HG03575 (cell line): Measurements from ENCODE around the gene CCNY.
"Not testable (repeated sequence)": the region's sequence is repeated elsewhere in the genome, so short reads cannot be mapped to it uniquely, and the experiment has no call there.

ENCODE experiments used
- ATAC-seq: cut with Tn5 transposase; IDR thresholded peaks from one replicate; pipeline ENCODE4 v1.9.1; 2021; ENCODE audit not compliant: unreplicated experiment, insufficient number of reproducible peaks, low FRiP score; ENCODE audit errors: extremely low read depth

The CCNY gene

DNA sequence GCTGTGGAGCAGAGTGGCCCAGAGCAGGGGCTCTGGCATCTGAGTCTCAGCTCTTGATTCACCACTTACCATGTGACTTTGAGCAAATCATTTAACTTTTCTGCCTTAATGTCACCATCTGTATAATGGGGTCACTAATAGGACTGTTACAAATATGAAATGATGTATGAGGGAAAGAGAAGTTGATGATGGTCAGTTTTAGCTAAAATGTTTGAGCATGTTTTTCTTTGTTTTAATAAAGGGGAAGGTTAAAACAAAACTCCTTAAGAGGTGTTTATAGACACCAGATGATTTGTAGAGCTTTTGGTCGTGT is 81.0 kb downstream of the CCNY start:
- ATAC-seq: no peak

DNA sequence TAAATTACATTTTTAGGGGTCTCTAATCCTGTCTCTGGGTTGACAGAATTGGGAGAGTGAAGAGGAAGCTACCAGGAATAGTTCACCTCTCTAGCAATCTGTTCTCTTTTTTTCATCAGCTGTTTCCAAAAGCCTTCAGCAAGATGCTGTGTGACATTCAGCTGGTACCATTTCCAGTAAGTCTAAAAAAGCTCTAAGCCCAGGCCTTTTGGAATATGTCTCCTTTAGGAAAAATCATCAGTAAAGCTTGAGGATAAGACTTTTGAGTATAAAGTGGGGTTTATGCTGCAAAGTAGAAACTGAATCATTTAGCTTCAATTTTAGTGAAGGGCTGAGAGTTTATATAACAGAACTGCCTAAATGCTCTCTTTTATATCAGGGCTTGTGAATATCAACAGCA is 81.5 kb downstream of the CCNY start:
- ATAC-seq: no peak

DNA sequence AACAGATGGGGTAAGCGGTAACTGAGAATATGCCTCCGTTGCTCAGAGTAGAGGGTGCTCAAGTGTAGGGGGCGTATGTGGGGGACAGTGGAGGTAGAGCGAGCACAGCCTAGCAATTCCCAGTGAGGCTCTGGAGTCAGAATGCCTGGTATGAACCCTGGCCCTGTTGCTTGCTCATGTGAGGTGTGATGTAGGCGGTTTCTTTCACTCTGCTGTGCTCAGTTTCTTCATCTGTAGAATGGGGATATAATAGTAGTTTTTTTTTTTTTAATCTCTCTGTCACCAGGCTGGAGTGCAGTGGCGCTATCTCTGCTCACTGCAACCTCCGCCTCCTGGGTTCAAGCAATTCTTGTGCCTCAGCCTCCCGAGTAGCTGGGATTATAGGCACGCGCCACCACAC is 82.3 kb downstream of the CCNY start:
- ATAC-seq: not testable (repeated sequence)

DNA sequence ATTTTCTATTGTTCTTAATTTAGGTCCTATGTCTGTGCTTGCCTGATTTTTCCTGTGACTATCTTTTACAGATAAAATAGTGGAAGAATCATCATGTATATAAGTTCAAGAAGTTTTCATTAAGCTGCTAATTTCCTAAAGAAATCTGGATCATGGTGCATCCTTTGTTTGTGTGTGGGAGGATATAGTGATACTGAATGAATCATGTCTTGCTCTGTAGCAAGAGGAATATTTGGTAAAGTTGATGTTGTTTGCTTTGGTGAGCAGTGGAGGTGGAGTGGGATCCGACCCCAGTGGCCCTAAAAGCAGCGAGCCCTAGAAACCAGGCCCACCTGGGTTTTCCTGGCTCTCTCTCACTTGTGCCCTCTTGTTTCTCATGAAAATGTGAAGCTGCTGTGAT is 83.7 kb downstream of the CCNY start:
- ATAC-seq: no peak

DNA sequence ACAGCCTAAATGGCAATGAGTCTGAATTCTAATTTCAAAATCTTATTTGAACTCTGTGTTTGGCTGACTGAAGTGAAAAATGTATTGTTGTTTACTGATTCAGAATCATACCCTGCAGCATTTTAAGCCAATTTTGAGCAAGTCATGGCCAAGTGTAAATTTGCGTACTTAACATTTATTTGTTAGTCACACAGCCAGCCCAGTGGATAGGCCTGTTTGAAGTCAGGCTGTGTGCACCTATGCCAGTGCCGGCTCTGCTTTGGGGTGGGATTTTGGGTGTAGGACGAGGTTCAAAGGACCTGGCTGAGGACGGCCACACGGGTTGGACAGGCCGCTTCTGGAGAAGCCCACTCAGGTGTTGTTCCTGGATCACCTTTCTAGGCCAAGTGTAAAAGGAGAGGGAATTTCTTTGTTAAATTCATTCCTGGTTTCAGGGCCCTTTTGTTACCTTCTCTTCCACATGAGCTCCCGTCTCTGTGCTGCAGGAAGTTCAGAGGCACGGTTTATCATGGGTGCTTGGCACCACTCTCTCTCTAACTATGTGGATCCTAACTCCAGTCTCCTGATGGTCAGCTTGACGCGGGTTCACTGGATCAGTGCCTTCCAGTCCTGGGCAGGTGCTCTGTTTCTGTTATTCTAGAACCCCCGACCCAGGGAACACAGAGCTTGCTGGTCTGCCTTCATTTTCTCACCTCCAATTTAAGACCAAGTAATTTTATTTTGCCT is 84.7 kb downstream of the CCNY start:
- ATAC-seq: no peak

DNA sequence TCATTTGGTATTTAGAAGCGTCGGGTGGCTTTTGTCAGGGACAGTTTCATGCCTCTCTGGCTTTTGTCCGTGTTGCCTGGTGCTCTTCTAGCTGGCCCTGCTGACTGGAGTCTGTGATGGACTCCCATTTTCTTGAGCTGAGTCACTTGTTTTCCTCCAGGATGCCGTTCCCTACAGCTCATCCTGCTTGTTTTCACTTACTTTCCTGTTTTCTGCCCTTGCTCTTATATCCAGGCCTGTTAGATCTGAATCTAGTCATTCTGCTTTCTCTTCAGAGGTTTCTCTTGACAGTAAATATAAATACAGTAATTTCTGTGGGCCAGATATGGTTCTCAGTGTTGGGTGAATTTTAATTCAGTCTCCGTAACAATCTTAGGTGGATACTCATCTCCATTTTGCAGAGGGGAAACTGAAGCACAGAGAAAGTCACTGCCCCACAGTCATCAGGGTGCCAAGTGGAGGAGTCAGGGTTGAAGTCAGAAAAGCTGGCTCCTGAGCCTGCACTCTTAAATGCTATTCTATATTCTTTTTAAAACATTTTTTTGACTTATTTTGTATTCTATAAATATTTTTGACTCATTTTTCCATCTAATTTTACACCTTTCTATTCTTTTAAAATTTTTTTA is 85.4 kb downstream of the CCNY start:
- ATAC-seq: no peak

DNA sequence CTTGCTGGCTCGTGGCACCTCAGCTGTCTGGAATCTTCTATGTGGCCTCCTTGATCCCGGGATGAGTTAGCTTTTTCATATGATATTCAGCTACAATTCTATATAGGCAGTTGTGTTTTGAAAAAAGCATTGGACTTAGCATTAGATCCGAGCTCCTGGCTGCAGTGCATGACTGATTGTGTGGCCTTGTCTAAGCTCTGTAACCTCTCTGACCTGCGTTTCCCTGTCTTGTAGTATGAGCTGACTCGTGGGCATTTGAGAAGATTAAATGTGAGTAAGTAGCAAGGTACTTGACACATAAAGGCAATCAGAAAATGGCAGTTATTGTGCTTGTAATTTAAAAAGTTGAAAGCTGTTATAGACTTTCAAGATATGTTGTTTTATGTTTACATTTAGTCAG is 85.9 kb downstream of the CCNY start:
- no peak for ATAC-seq

DNA sequence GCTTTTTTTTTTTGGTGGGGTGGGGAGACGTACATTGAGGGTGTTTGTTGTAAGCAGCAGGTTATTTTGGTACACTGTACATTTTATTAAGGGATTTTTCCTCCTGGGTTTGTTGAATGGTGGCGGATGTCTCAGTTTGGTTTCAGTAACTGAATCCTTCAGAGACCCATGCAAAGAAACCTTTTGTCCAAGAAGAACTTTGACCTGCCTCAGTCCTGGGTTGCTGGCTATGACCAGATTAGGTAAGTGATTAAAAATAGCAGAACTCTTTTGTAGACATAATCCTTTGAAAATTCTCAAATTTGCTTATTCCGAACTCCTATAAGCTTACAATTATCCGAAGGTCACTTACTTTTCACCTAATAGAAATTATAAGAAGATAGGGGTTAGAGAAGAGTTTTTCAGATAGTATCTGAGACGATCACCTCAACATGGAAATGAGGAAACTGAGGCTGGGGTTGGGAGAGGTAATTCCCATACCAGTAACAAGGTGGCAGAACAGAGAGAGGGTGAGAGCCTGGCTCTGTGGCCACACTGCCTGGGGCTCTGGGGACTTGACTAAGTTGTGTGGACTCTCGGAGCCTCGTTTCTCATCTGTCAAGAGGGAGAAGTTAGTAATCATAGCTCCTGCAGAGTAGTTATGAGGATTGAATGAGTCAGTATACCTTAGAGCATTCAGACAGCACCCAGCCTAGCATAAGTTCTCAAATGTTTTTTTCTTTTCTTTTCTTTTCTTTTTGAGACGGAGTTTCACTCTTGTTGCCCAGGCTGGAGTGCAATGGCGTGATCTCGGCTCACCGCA is 87.4 kb downstream of the CCNY start:
- no peak for ATAC-seq

DNA sequence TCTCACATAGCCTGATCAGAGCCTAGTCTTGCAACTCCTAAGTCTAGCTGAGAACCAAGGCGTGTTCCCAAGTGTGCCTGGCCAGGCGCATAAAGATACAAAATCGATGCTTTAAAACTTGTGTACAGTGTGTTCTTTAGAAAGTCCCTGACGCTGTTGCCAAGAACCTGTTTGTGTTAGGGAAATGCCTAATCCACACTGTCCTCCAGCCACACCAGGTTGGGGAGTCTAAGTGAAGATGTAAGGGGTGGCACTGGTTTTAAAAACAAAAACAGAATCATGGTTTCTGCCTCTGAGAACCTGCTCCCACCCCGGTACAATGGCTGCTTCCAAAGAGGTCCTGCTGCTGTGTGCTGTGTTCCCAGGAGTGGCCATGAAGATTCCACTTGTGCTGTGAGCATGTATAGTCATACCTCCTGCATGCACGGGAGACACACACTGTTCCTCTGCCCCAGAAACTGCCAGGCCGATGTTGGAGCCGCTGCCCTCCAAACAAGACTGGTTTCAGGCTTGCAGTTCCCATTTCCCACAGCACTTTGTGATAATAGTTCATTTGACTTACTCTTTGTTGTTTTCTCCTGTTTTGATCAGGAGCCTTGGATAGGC is 88.5 kb downstream of the CCNY start:
- ATAC-seq: no peak

DNA sequence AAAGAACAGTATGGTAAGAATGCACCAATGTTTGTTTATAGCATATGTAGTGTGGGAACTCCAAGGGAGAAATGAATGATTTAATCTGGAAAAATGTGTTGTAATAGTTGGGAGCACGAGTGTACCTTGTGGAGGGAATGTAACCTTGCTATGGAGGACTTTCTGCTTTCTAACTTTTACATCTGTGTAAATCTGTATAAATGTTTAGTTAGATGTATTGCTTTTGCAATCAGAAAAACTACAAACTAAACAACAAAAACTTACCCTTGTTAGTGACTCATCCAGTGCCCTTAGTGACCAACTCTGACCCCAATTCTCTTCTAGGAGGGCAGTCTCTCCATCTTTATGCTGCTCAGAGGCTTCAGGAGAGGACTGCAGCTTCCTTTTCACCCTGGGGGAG is 89.3 kb downstream of the CCNY start:
- ATAC-seq: no peak

DNA sequence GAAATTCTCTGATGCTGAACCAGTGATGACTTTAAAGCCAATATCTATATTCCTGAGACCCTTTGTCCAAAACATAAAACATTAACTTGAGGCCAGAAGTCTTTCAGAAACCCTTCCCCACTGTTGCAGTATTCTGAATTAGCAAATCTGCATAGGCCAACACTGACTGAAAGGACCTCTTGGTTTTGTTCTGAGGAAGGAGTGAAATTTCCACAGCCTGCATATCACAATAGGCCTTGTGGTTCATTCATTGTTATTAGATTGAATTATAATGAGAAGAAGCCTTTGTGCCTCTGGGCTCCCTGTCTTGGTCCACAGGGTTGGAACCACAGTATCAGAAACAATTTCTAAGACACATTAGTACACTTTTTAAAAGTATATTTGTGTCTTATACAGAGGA is 90.3 kb downstream of the CCNY start:
- no peak for ATAC-seq

DNA sequence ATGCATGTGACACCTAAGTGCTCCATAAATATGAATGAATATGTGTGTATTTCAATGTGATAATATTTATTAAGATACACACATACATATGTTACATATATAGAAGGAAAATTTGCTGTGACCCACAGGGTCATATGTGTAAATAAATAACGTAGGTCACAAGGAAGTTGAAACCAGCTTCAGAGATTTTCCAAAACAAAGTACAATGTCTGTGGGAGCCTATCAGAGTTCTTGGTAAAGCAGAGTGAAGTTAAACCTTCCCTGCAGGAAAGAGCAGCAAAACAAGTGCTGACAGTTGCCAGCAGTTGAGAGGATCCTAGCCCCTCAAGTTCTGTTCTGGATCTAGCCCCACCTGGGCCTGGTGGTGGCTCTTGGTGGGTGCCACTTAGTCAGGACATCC is 91.2 kb downstream of the CCNY start:
- no peak for ATAC-seq

DNA sequence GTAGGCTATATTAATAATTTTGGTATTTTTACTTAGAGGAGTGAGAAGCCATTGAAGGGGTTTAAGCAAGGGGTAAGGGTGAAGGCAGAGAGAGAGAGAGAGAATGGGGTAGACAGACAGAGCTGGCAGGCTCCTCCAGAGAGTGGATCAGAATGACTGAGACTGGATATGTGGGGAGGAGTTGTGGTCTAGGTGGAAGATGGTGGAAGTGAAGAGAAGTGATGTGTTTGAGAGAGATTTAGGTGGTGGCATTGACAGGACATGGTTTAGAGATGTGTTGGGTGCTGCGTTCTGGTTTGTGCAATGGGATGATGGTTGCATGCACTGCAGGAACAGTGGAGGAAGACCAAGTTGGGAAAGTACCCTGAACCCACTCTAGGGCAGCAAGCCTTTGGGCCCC is 92.2 kb downstream of the CCNY start:
- no peak for ATAC-seq

DNA sequence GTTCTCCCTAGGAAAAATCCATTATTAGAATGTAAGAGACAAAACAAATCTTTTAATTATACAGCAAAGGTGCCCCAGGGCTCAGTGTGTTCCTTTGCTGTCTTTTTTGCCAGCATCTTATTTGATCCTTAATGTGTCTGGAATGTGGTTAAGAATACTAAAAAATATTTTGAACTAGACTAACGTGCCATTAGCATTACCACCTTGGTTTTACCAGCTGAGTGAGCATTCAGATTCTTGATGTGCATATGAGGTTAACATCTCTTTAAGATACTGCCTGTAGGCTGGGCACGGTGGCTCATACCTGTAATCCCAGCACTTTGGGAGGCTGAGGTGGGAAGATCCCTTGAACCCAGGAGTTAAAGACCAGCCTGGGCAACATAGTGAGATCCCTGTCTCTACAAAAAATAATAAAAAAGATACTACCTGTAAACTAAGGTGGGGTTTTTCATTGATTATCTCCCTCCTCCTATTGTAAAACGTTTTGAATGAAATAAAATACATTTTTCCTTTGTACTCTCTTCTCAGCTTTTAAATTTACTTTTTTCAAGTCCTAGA is 96.6 kb downstream of the CCNY start:
- no peak for ATAC-seq

DNA sequence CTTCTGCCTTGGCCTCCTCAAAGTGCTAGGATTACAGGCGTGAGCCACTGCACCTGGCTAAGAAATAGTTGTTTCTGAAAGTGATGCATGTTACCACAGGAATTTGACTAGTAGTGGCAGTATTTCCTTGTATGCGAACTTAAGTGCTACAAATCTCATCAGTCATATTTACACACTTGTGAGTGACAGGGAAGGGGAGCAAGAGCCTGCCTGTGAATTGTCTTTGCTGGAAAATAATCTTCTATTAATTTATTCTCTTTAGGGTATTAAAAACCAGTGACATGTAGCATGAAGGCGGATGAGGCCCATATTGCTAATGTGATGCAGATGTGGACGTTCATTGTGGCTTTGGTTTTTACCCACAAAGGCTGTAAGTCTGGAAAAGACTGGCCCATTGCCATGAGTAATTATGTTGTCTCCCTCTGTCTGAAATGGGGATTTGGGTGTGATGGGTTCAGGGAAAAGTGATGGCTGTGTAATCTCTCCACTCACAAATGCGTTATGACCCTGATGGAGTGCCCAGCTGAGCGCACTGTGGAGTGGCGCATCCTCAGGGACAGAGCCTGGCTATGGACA is 97.6 kb downstream of the CCNY start:
- no peak for ATAC-seq

DNA sequence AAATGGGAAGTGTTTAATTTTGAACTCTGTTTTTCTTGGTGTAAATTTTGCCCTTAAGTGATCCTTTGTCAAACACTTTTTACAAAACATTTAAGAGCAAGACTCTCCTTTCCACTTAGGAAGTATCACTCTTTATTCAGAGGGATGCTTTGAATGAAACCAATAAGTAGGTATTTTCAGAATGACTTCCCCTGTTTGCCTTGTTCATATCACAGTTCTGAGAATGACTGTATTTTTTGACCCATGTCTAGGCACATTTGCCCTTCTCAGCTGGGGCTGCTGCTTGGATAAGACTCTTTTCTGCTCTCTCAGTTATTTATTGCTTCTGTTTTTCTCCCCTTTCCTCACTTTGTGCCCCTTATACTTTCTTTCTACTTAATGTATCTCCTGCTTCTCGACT is 98.2 kb downstream of the CCNY start:
- ATAC-seq: no peak

DNA sequence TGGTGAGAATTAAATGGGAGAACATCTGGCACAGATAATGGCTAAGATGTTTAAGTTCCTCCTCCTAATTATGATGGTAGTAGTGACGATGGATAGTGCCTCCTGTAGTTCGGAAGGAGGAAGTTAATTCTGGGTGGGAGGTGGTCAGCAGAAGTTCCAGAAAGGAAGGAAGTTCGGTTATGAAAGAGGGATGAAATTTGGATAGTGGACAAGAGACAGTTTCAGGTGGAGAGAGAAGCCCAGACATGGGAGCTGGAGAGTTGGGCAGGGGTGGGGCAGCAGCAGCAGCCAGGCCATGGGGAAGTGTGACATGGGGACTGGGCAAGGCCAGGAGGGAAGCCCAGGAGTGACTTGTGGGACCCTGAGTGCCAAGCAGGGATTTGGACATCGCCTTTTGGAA is 99.5 kb downstream of the CCNY start:
- no peak for ATAC-seq

DNA sequence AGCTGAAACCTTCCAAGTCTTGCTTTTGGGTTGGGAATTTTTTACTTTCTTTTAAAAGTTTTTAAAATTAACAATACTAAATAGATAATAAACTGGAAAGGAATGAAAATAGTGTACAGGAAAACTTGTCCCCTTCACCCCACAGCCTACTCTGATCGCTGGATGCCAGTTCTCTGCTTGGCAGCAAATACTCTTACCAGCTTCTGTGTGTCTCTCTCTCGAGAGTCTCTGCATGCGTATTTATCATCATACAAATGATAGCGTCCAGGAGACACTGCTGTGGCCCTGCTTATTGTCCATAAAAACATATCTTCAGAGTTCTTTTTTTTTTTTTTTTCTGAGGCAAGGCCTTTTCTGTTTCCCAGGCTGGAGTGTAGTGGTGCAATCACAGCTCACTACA is 101.5 kb downstream of the CCNY start:
- no peak for ATAC-seq
